ENCODE measurements around the gene TTC33. TPM values are rescaled to one million over a fixed set of nuclear protein-coding genes. Genes with fewer than 3 reads are reported as not detected.

Gene TTC33
- total RNA-seq, 4 donors from 2014 or later: 18.8 to 123 (median 39.7) TPM

DNA sequence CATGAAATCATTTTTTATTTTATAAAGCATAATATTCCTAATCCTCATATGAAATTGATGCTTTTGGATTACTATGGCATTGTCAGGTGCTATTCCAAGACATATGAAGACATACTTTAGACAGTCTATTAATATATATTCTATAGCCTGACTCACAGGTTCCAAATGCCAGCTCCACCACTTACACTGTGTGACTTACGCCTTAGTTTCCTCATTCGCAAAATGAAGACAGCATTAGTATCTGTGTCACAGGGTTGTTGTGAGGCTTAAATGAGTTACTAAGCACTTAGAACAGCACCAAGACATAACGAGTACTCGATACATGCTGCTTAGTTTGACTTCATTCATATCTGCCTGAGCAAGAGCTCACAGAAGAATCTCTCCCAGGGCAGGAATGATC is 208.2 kb downstream of the TTC33 start:
- Histone ChIP-seq H3K27ac (no peak overlapping the region), H3K27me3 (no peaks in the 10 kb centered on the region), H3K9me3 (no peaks in the 10 kb centered on the region), H3K36me3 (no peaks in the 10 kb centered on the region), H3K4me3 (no peak overlapping the region), H3K4me1 (no peaks in the 10 kb centered on the region)
- intact Hi-C loops (cut with DNase I; ENCODE audit: low total_unique reads): no loop called here
- no peak for DNase-seq
- no peak for TF ChIP-seq CTCF (IDR thresholded peaks at IDR 0.05)
- no peak for TF ChIP-seq POLR2A (IDR thresholded peaks at IDR 0.05)

- DNase-seq: no peak
- no peak for TF ChIP-seq CTCF (IDR thresholded peaks at IDR 0.05)
- no peak for TF ChIP-seq POLR2A (IDR thresholded peaks at IDR 0.05)
- no peaks in the 10 kb centered on the region for H3K36me3 ChIP-seq
- no peaks in the 10 kb centered on the region for H3K9me3 ChIP-seq
- no peak overlapping the region for H3K4me3 ChIP-seq
- no peaks in the 10 kb centered on the region for H3K27me3 ChIP-seq
- intact Hi-C loops (cut with DNase I; ENCODE audit: low total_unique reads): no loop called here
- H3K27ac ChIP-seq: no peak overlapping the region
- no peaks in the 10 kb centered on the region for H3K4me1 ChIP-seq
Measured at GRCh38 chr5:40540301-40540700, 215.5 kb downstream of the TTC33 start.

DNA sequence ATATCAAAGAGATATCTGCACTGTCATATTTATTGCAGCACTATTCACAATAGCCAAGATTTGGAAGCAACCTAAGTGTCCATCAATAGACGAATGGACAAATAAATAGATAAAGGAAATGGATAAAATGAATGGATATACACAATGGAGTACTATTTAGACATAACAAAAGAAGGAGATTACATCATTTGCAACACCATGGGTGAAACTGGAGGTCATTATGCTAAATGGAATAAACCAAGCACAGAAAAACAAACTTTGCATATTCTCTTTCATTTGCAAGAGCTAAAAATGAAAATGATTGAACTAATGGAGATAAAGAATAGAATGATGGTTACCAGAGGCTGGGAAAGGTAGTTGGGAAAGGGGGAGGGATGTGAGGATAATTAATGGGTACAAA is 231.1 kb downstream of the TTC33 start:
- H3K36me3 ChIP-seq: no peaks in the 10 kb centered on the region
- no peaks in the 10 kb centered on the region for H3K4me1 ChIP-seq
- H3K27ac ChIP-seq: no peak overlapping the region
- no peak overlapping the region for H3K4me3 ChIP-seq
- intact Hi-C loops (cut with DNase I; ENCODE audit: low total_unique reads): no loop called here
- no peak for TF ChIP-seq CTCF (IDR thresholded peaks at IDR 0.05)
- no peak for TF ChIP-seq POLR2A (IDR thresholded peaks at IDR 0.05)
- no peaks in the 10 kb centered on the region for H3K27me3 ChIP-seq
- H3K9me3 ChIP-seq: no peaks in the 10 kb centered on the region
- no peak for DNase-seq

GRCh38 chr5:40521925-40522324 is 233.8 kb downstream of the TTC33 start:
- no peak for DNase-seq
- Histone ChIP-seq H3K9me3 (no peaks in the 10 kb centered on the region), H3K27ac (no peak overlapping the region), H3K4me3 (no peak overlapping the region), H3K36me3 (no peaks in the 10 kb centered on the region), H3K4me1 (no peaks in the 10 kb centered on the region), H3K27me3 (no peaks in the 10 kb centered on the region)
- intact Hi-C loops (cut with DNase I; ENCODE audit: low total_unique reads): no loop called here
- TF ChIP-seq POLR2A (IDR thresholded peaks at IDR 0.05) (no peak), CTCF (IDR thresholded peaks at IDR 0.05) (no peak)

DNA sequence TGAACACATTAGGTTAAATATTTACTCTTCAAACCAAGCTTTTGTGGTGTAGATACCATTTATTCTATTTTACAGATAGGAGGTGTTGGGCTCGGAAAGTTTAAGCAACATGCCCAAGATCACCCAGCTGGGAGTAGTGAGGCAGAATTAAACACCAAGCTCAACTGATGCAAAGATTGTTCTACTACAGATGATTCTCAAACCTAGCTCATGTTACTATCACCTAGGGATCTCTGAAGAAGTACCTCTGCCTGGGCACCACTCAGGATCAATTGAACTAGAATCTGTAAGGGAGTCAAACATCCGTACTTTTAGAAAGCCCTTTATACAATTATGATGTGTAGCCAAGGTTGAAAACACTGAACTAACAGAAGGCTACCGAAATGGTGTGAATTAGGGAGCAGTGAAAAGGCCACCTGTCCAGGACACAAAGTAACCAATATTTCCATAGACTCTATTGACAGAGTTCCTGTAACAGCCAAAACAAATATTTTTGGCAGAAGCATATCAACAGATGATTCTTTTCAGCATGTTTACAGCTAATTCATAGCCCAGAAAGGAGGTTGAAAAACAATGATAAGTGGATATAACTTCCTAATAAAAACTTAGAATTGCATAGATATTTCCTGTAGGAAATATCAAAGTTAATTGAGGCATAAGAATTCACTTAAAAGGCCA is 234.5 kb downstream of the TTC33 start:
- Histone ChIP-seq H3K27me3 (no peaks in the 10 kb centered on the region), H3K4me1 (no peaks in the 10 kb centered on the region), H3K36me3 (no peaks in the 10 kb centered on the region), H3K4me3 (no peak overlapping the region), H3K9me3 (no peaks in the 10 kb centered on the region), H3K27ac (no peak overlapping the region)
- DNase-seq: no peak
- TF ChIP-seq CTCF (IDR thresholded peaks at IDR 0.05): no peak
- TF ChIP-seq POLR2A (IDR thresholded peaks at IDR 0.05): no peak
- intact Hi-C loops (cut with DNase I; ENCODE audit: low total_unique reads): no loop called here
